HG02798 (cell line): ENCODE results near the gene CHKA.

ENCODE experiments used
- ATAC-seq: cut with Tn5 transposase; IDR thresholded peaks from one replicate; pipeline ENCODE4 v1.9.1; 2021; ENCODE audit warnings: mild to moderate bottlenecking; ENCODE audit not compliant: unreplicated experiment, poor library complexity

The CHKA gene

DNA sequence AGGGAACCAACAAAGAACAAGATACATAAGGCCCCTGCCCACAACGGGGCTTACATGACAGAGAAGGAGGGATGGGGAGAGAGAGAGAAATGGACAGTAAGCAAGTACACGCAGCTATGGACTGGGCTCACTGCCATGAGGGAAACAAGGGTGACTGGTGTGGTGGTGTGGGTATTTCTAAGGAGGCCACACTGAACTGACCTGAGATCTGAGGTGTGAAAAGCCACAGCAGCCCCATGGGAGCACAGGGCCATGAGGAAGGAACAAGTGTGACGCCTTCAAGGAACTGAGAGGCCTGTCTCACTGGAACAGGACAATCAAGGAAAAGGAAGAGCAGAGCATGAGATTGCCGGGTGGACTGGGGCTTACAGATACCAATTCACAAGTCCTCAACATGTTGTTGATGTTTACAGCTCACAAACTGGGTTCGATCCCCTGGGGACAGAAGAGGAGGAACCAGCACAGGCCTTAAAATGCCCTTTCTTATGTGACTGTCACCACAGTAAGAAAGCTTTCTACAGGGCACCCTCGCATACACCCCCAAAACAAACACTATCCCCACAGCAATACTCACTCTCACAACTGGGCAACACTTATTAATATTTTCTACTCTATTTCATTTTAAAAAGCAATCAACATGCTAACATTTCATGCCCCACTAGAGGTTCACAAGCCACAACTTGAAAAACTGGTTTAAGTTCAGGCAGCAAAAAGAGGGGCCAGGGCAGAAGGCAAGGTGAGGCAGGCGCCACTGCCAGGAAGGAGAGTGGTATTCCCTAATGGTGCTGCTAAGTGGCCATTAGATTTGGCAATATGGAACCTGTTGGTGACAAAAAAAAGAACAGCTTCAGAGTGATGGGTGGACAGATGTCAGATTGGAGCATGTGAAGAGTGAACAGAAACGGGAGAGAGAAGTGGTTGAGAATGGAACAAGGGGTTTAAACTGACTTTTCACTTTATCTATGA lies 43.3 kb downstream of the CHKA start:
- peak; percentile 63 for ATAC-seq

DNA sequence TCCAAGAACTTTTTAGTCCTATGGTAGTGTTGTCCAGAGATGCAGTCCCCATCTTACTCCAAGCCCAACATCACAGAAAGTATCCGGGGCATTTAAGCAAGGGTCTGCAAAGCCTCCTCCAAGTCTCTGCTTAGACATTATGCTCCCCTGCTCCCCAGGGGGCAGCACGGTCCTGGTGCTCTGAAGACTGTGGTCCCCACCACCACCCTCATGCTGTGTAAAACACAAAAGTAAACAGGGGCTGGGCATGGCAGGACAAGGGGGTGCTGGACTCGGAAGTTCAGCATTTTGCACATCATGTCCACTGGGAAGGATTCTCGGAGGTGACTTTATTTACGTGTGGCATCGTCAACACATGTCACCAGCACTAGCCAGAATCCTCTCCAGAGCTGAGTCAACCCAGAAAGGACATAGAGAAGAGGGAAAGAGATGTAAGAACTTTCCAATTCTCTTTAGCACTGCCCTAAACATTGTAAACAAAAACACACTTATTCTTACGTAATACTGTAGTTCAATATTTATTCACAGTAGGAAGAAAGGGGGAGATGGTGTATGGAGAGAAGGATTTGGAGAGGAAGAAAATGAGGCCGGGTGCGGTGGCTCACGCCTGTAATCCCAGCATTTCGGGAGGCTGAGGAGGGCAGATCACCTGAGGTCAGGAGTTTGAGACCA lies 44.7 kb downstream of the CHKA start:
- no peak for ATAC-seq

DNA sequence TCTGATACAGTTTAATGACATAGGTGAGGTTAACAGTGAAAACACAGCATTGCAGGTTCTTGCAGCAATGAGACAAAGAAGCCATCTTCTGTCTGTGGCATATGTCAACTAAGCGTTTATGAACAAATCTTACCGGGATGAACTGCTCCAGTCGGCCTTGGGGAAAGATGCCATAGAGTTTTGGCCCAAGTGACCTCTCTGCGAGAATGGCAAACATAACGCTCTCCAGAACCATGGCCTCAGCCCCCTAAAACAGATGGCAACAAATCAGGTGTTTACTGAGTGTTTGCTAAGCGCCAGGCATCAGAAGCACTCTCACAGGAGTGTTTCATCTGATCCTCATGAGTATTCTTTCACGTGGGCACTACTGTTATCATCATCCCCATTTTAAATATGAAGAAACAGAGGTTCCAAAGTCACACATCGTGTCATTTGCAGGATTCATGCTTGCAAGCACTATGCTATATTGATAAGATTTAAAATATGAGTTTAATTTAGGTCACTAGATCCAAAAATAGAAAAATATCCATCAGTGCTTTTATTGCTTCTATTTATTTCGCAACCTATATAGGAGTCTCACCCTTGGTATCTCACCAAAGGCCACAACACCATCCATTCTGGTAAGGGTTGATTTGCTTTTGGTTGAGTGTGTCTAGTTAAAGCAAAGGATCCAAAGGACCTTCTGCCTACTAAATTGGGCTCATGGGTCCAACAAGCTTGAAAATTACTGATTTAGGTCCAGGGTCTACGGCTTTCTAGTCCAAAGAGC lies 46.4 kb downstream of the CHKA start:
- ATAC-seq: no peak

DNA sequence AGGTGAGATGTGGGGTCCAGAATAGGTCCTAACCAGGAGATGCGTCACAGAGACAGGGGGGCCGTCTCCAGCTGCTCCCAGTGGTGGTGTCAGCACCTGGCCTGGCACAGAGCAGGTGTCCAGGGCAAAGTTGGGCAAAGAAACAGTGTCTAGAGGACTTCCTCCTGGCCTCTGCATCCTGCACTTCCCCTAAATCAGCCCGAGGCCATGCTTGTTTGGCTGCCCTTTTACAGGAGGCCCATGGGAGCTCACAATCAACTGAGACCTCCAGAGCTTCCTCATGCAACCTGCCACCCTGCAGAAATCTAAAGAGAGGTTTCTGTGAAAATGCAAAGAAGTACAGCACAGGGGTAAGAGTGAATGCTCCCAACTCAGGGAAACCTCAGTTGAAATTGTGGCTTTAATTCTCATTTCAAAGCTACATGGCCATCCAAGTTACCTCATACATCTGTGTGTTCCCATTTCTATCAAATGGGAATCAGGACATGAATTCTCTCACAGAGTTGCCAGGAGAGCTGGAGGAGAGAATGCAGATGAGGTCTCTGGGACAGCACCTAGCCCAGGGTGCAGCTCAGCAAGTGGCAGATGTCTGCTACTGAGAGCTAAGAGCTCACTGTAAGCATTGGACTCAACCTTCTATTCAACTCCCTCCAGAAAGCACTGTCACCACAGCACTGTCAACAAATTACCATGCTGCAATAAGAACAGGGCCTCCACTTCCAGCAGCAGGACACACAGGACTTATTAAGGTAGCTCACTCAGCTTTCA lies 49.7 kb downstream of the CHKA start:
- no peak for ATAC-seq

DNA sequence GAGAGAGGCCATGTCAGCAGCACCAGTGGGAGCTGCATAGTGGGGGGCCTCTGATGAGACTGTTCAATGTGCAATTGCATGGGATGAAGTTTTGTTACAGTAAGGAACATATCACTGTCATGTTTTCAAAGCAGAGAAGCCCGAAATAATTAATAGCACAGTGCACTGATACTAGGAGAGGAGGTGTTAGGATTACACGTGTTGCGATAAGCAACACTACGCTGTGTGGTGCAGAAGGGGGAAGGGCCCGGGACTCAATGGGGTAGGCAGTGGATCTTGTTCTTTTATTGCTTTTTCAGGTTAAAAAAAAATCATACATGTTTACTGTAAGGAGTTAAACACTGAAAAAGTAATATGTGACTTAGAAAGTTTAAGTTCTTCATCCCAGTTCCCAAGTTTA lies 53.2 kb downstream of the CHKA start:
- ATAC-seq: no peak

DNA sequence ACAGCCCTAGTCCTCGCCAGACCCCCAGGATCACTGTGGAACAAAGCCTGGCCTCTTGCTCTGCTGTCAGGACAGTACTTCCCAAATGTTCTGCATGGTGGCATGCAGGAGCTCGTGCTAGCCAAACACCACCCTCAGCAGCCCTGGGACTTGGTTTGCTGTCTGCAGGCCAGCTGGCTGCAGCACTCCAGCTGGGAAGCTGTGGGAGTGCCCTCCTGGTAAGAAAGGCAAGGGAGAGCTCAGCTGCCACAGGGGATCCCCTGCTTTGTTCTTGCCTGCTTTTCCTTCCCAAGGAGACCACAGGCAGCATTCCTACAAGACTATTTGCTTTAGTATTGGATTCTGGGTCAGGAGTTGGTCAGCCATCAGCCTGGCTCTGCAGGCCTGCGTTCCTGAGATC lies 54.4 kb downstream of the CHKA start:
- no peak for ATAC-seq

DNA sequence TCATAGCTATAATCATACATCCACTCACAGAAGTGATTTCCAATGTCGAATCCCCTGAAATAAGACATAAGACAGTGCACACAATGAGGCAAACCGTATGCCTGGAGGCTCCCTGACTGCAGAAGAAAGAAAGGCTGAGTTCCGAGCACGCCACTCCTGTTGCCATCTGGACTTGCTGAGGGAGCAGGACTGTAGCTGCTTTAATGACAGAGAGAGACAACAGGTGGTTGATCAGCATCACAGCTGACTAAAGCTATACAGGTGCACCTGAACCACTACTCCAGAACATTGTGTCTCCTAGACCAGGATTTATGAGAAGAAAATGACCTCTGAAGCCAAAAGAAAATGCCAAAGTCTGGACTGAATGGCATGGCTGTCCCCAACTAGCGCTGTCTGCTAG lies 55.3 kb downstream of the CHKA start:
- ATAC-seq: no peak

DNA sequence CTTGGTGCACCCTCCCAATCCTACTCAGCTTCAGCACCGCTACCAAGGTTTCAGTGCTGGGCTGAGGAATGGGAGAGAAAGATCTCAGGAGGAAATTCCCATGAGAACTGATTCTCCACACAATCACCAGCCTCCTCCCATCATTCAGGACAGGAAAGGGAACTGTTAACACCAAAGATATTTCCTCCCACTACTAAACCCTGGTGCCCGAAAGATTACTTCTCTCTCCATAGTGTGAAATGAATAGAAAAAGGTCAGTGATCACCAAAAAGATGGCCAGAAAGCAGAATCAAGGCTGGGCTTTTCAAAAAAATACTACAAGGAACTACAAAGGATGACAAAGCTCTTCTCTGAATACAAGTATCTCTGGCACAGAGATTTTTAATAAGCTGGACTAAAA lies 56.3 kb downstream of the CHKA start:
- ATAC-seq: no peak

DNA sequence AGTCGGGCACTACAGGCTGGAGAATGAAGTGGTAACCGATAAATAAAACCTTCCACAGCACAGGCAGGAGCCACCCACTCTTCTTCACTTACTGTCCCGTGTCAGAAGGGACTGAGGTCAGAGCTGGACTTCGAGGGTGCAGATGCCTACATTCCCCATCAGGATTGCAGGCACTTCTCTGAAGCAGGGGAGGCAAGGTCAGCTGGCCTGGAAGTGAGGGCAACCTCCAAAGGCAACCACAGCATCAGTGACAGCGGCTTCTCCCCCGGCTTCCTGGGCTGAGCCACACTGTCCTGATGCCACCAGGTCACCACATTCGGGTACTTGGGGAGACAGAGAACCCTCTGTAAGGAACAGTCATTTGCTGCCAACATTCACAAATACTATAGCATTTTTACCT lies 59.7 kb downstream of the CHKA start:
- ATAC-seq: no peak

DNA sequence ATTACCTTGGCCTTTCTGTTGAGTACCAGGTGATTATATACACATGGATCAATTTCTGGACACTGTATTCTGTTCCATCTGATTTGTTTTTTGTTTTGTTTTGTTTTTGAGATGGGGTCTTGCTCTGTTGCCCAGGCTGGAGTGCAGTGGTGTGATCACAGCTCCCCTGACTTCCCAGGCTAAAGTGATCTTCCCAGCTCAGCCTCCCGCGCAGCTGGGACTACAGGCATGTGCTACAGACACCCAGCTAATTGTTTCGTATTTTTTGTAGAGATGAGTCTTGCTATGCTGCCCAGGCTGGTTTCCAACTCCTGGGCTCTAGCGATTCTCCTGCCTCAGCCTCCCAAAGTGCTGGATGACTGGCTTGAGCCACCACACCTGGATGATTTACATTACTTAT lies 63.4 kb downstream of the CHKA start:
- ATAC-seq: no peak

DNA sequence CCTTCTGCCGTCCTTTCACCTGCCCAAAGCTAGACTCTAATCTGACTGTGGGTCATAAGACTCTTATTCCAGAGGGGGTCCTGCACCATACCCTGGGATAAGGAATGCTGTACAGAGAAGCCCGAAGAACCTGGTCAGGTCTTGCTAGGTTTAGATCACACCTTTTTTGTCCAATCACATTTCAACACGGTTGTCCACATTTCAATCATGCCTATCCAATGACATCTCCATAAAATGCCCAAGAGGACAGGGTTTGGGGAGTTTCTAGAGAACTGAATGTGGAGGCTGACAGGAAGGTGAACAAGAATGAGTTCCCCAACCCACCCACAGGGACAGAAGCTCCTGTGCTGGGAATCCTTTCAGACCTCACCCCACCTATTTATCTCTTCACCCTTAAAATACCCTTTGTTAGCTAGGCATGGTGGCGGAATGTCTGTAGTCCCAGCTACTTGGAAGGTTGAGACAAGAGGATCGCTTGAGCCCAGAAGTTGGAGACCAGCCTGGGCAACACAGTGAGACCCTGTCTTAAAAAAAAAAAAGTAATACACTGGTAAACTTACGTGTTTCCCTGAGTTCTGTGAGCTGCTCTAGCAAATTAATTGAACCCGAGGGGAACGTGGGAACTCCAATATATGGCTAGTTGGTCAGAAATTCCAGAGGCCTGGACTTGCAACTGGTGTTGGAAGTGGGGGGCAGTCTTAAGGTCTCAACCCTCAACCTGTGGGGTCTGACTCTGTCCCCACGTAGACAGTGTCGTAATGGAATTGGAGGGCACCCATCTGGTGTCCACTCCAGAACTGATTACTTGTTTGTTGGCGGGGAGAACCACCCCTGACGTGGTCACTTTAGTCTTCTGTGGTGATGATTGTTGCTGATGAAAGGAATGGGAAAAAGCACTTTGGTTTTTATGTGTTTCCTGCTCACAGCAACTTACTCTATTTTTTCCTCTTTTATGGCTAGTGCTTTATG lies 64.6 kb downstream of the CHKA start:
- no peak for ATAC-seq

DNA sequence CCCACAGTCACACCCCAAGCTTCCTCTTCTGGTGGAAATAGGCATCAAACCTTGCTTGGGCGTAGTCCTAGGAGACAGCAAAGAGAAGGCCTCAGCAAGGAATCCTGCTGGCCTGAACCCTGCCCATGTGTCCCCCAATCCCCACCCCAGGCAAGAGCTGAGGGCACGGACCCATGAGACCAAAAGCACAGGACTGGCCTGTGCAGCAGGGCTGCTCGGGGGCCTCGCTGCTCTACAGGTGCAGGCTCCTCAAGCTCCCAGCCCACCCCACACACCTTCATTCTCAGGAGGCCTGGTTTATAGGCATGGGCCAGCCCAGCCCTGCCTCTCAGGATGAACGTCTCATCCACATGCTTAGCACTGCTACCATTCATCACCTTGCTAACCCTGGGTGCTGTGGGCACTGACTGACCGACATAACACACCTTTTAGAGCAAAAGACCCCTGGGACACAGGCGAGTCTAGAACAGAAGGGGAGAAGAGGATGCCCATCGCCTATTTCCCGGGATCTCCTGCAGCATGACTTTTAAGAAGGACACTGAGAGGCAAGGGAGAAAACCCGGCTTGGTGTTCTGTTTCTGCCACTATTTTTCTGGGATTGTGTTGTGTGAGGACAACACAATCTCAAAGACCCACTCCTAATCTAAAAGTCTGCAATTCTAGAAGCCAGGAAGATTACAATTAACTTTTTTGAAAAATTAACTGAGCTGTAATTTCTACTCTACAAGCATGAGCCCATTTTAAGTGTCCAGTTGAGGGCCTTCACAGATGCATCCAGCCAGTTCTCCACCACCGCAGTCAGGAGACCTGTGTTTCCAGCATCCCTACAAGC lies 67.0 kb downstream of the CHKA start:
- ATAC-seq: no peak

DNA sequence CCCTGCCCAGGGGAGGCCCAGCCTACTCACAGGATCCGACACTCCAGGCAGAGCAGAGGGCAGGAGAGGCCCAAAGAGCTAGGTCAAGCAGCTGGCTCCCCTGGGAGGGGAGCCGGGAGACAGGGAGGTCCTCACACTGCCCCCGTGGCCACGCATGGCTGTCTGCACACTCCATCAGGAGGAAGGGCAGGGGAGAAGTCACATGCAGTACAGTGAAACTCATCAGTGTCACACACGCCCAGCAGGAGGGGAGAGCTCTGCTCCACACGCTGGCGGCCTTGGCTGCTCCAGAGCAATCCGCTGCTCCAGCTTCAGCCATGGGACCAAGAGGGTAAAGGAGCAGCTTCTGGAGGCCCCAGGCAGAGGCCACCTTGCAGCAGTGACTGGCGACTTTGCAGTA lies 68.1 kb downstream of the CHKA start:
- ATAC-seq: no peak

DNA sequence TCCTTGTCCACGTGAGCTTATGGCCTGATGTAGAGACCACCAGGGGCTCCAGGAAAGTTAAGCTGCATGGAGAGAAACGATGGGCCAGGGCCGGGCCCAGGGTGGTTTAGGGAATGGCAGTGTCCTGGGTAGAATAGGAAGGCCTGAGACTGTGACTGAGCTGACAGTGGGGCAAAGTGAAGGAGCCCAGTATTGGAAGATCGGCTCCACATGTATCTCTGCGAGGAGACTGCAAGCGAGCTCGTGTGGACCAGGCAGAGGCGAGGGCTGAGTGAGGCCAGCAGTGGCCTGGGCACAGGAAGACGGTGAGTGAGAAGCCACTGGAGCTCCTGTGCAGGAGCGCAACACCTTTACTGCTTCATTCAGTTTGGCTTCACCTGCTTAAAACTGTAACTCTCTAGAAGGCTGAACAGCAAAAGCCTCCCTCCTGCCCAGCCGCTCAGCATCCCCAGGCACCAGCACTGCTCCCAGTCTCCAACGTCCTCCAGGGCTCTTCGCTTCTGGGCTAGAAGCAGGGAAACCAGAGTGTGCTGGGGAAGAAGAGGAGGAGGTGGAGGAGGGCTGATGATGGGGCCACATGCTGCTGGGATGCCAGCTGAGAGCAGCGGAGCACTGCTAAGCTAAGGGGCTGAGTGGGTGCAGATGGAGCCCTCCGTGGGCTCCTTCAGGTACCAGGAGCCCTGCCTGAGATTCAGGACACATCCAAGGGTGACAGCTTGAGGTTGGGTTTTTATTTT lies 68.9 kb downstream of the CHKA start:
- ATAC-seq: no peak

DNA sequence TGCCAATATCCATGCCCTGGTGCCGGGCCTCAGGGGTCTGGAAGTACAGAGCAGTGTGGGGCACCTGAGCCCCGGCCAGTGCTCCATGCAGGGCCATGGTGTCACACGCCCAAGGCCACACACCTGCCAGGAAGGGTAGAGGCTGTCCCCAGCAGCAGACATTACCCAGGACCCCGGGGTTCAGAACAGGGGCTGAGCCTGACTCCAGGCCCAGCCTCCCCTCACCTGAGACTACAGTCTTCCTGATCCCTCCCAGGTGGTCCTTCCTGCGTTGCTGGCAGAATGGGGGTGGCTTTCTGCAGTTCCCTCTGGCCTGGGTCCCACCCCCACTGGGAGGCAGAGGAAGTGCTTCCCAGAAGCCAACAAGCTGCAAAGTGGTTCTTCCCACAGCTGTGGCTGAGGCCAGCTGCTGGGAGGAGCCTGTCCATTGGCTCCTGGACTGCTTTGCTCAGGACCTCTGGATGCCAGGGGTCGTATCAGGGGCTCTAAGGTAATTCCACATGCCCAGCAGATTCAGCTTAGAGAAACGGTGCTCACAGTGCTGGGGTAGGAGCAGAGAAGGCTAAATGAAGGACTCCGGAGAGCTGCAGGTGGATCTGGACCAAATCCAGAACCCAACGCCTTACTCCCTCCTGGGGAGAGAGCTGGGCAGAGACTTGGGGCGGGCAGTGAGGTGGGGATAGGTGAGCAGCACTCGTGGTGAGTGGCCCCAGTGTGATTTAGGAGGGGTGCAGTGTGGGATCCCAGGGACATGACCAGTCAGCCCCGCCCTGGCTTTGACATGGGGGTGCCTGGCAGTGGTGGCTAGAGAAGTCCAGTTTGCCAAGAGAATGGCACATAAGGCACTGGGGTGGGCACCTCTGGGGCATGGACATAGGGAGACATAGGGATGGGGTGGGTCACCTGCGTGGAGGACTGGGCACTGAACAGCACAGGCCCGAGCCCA lies 69.7 kb downstream of the CHKA start:
- no peak for ATAC-seq

DNA sequence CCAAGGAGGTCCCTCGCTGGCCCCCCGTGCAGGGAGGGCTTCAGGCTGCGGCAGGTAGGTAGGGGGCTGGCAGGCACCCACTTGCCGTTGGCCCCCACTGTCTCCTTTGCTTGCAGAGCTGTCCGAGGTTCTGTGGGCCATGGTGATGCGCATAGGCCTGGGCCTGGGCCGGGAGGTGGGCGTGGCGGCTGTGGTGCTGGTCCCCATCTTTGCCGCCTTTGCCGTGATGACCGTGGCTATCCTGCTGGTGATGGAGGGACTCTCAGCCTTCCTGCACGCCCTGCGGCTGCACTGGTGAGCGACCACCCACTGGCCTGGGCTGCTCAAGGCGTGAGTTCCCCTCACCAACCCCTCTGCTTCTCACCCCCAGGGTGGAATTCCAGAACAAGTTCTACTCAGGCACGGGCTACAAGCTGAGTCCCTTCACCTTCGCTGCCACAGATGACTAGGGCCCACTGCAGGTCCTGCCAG lies 70.8 kb downstream of the CHKA start:
- no peak for ATAC-seq
